Measurements from ENCODE around the gene FAM193B. TPM values are rescaled to one million over a fixed set of nuclear protein-coding genes. Genes with fewer than 3 reads are reported as not detected.
A peak's percentile ranks its signal among the peaks of the same experiment; 100 is the strongest.

Gene FAM193B
- total and polyA plus RNA-seq, 9 donors, result 36.8 to 65.0 (median 50.0) TPM

GRCh38 chr5:177598477-177598876 lies 44.1 kb upstream of the FAM193B start:
- H3K4me1 ChIP-seq (ENCODE audit: control insufficient read depth, insufficient read depth, low read length), result peaks cover 10% of the 10 kb centered on the region
- no peaks in the 10 kb centered on the region for H3K27me3 ChIP-seq (ENCODE audit: control insufficient read depth, insufficient read depth, low read length)
- WGBS (ENCODE audit: insufficient coverage), result no CpG with 5 or more reads among the region's 5 CpGs
- DNase-seq, result no peak
- H3K27ac ChIP-seq (ENCODE audit: low read length), result no peak overlapping the region
- peaks cover 33% of the 10 kb centered on the region for H3K36me3 ChIP-seq (ENCODE audit: control insufficient read depth, insufficient read depth, low read length)
- H3K4me3 ChIP-seq (ENCODE audit: low read length), result no peak overlapping the region
- no peaks in the 10 kb centered on the region for H3K9me3 ChIP-seq (replicated peaks; ENCODE audit: control insufficient read depth, low read depth, low read length)

DNA sequence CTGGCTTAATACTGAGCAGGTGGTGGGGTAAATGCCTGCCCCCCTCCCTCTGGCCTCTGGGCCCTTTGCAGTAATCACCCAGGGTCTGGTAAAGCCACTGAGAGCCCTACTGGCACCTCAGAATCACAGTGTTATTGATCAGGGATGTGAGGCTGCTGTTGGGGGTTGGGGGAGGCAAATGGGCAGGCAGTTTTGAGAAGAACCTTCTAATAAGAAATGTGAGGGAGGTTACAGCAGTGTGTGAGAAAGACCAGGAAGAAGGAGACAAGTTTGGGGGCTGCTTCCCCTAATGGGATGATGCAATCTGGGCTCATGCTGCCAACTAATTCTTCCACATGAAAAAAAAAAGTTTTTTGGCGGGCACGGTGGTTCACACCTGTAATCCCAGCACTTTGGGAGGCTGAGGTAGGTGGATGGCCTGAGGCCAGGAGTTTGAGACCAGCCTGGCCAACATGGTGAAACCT lies 42.4 kb upstream of the FAM193B start:
- peaks cover 37% of the 10 kb centered on the region for H3K36me3 ChIP-seq (ENCODE audit: control insufficient read depth, insufficient read depth, low read length)
- WGBS (ENCODE audit: insufficient coverage), result no CpG with 5 or more reads among the region's 2 CpGs
- no peaks in the 10 kb centered on the region for H3K27me3 ChIP-seq (ENCODE audit: control insufficient read depth, insufficient read depth, low read length)
- H3K27ac ChIP-seq (ENCODE audit: low read length), result no peak overlapping the region
- DNase-seq, result no peak
- H3K9me3 ChIP-seq (replicated peaks; ENCODE audit: control insufficient read depth, low read depth, low read length), result no peaks in the 10 kb centered on the region
- no peak overlapping the region for H3K4me3 ChIP-seq (ENCODE audit: low read length)
- H3K4me1 ChIP-seq (ENCODE audit: control insufficient read depth, insufficient read depth, low read length), result peaks cover 20% of the 10 kb centered on the region

- Histone ChIP-seq H3K27me3 (ENCODE audit: control insufficient read depth, insufficient read depth, low read length) (no peaks in the 10 kb centered on the region), H3K4me3 (ENCODE audit: low read length) (no peak overlapping the region), H3K9me3 (replicated peaks; ENCODE audit: control insufficient read depth, low read depth, low read length) (no peaks in the 10 kb centered on the region), H3K4me1 (ENCODE audit: control insufficient read depth, insufficient read depth, low read length) (peaks cover 21% of the 10 kb centered on the region), H3K27ac (ENCODE audit: low read length) (no peak overlapping the region), H3K36me3 (ENCODE audit: control insufficient read depth, insufficient read depth, low read length) (peaks cover 37% of the 10 kb centered on the region)
- 100% methylated on average over 1 of the region's 2 CpGs for WGBS (ENCODE audit: insufficient coverage)
- no peak for DNase-seq
Observed at GRCh38 chr5:177595991-177596774, 41.8 kb upstream of the FAM193B start.

- WGBS (ENCODE audit: insufficient coverage), result 100% methylated on average over 4 of the region's 8 CpGs
Observed at GRCh38 chr5:177595026-177595585, 40.7 kb upstream of the FAM193B start.

GRCh38 chr5:177594071-177594470 lies 39.7 kb upstream of the FAM193B start:
- Histone ChIP-seq H3K4me1 (ENCODE audit: control insufficient read depth, insufficient read depth, low read length) (peaks cover 14% of the 10 kb centered on the region), H3K4me3 (ENCODE audit: low read length) (no peak overlapping the region), H3K27ac (ENCODE audit: low read length) (no peak overlapping the region), H3K9me3 (replicated peaks; ENCODE audit: control insufficient read depth, low read depth, low read length) (no peaks in the 10 kb centered on the region), H3K27me3 (ENCODE audit: control insufficient read depth, insufficient read depth, low read length) (peaks cover 4% of the 10 kb centered on the region), H3K36me3 (ENCODE audit: control insufficient read depth, insufficient read depth, low read length) (peaks cover 37% of the 10 kb centered on the region)
- no peak for DNase-seq
- 92% methylated on average over 7 of the region's 8 CpGs for WGBS (ENCODE audit: insufficient coverage)

More at GRCh38 chr5:177595026-177595585, 40.7 kb upstream of the FAM193B start:
- Histone ChIP-seq H3K4me3 (ENCODE audit: low read length) (no peak overlapping the region), H3K27ac (ENCODE audit: low read length) (no peak overlapping the region), H3K9me3 (replicated peaks; ENCODE audit: control insufficient read depth, low read depth, low read length) (no peaks in the 10 kb centered on the region), H3K27me3 (ENCODE audit: control insufficient read depth, insufficient read depth, low read length) (no peaks in the 10 kb centered on the region), H3K4me1 (ENCODE audit: control insufficient read depth, insufficient read depth, low read length) (peaks cover 14% of the 10 kb centered on the region), H3K36me3 (ENCODE audit: control insufficient read depth, insufficient read depth, low read length) (peaks cover 37% of the 10 kb centered on the region)
- no peak for DNase-seq

DNA sequence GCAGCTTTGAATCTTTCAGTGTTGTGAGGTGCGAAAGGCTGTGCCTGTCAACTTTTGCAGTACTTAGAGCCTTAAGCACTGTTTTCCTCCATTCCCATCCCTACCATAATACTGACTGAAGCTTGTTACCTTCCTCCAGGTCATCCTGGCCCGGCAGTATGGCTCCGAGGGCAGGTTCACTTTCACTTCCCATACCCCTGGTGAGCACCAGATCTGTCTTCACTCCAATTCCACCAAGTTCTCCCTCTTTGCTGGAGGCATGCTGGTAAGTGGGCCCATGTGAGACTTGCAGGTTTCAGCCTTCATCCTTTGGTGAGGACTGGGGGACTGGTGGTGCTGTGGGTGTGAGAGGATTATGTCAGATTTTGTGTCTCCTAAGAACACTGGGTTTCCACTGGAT lies 39.1 kb upstream of the FAM193B start:
- H3K36me3 ChIP-seq (ENCODE audit: control insufficient read depth, insufficient read depth, low read length), result peaks cover 37% of the 10 kb centered on the region
- H3K4me3 ChIP-seq (ENCODE audit: low read length), result no peak overlapping the region
- H3K27me3 ChIP-seq (ENCODE audit: control insufficient read depth, insufficient read depth, low read length), result peaks cover 7% of the 10 kb centered on the region
- H3K9me3 ChIP-seq (replicated peaks; ENCODE audit: control insufficient read depth, low read depth, low read length), result no peaks in the 10 kb centered on the region
- no peak overlapping the region for H3K27ac ChIP-seq (ENCODE audit: low read length)
- 100% methylated on average over 1 of the region's 3 CpGs for WGBS (ENCODE audit: insufficient coverage)
- peaks cover 14% of the 10 kb centered on the region for H3K4me1 ChIP-seq (ENCODE audit: control insufficient read depth, insufficient read depth, low read length)
- no peak for DNase-seq

DNA sequence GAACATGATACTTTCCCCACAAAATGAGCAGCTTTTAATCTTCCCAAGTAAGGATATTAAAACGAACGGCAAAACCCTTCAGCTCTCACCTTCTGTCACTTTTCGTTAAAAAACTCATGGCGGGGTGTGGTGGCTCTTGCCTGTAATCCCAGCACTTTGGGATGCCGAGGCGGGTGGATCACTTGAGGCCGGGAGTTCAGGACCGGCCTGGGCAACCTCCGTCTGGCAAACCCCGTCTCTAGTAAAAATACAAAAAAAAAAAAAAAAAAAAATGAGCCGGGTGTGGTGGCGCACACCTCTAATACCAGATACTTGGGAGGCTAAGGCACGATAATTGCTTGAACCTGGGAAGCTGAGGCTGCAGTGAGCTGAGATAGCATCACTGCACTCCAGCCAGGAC lies 38.5 kb upstream of the FAM193B start:
- Histone ChIP-seq H3K4me3 (ENCODE audit: low read length) (peak overlapping the region; percentile 97), H3K27me3 (ENCODE audit: control insufficient read depth, insufficient read depth, low read length) (peaks cover 9% of the 10 kb centered on the region), H3K4me1 (ENCODE audit: control insufficient read depth, insufficient read depth, low read length) (peaks cover 14% of the 10 kb centered on the region), H3K9me3 (replicated peaks; ENCODE audit: control insufficient read depth, low read depth, low read length) (no peaks in the 10 kb centered on the region), H3K27ac (ENCODE audit: low read length) (no peak overlapping the region), H3K36me3 (ENCODE audit: control insufficient read depth, insufficient read depth, low read length) (peaks cover 37% of the 10 kb centered on the region)
- DNase-seq, result no peak
- WGBS (ENCODE audit: insufficient coverage), result 69% methylated on average over 4 of the region's 13 CpGs

- H3K27me3 ChIP-seq (ENCODE audit: control insufficient read depth, insufficient read depth, low read length), result peaks cover 12% of the 10 kb centered on the region
- H3K4me3 ChIP-seq (ENCODE audit: low read length), result peak within 1 kb of the TSS; percentile 97
- peaks cover 37% of the 10 kb centered on the region for H3K36me3 ChIP-seq (ENCODE audit: control insufficient read depth, insufficient read depth, low read length)
- WGBS (ENCODE audit: insufficient coverage), result under 1% methylated on average over 53 of the region's 71 CpGs
- DNase-seq, result peak; percentile 93
- peaks cover 14% of the 10 kb centered on the region for H3K4me1 ChIP-seq (ENCODE audit: control insufficient read depth, insufficient read depth, low read length)
- H3K27ac ChIP-seq (ENCODE audit: low read length), result peak within 1 kb of the TSS; percentile 92
- no peaks in the 10 kb centered on the region for H3K9me3 ChIP-seq (replicated peaks; ENCODE audit: control insufficient read depth, low read depth, low read length)
Observed at GRCh38 chr5:177592010-177592834, 37.9 kb upstream of the FAM193B start, which contains the start of gene TMED9. Gene TMED9 (plus strand): TSS chr5:177592203. CDS start chr5:177592215, 12 bp downstream.

DNA sequence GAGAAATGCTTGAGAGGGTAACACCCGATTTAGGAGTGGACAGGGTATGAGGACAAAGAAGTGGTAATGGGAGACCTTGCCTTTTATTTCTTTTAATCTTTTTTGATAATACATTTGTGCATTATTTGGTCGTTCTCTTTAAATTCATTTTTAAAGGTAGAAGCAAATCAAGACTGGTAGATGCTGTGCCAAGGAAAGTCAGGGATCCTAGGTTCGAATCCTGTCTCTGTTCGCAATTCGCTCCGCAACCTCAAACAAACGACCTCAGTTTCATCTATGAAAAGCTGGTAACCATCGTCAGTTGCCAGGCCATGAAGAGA lies 37.3 kb upstream of the FAM193B start:
- WGBS (ENCODE audit: insufficient coverage), result no CpG with 5 or more reads among the region's 8 CpGs
- Histone ChIP-seq H3K9me3 (replicated peaks; ENCODE audit: control insufficient read depth, low read depth, low read length) (no peaks in the 10 kb centered on the region), H3K36me3 (ENCODE audit: control insufficient read depth, insufficient read depth, low read length) (peaks cover 35% of the 10 kb centered on the region), H3K27me3 (ENCODE audit: control insufficient read depth, insufficient read depth, low read length) (peaks cover 12% of the 10 kb centered on the region), H3K4me1 (ENCODE audit: control insufficient read depth, insufficient read depth, low read length) (peaks cover 14% of the 10 kb centered on the region), H3K27ac (ENCODE audit: low read length) (peak overlapping the region; percentile 38), H3K4me3 (ENCODE audit: low read length) (peak overlapping the region; percentile 97)
- DNase-seq, result no peak

- peaks cover 23% of the 10 kb centered on the region for H3K36me3 ChIP-seq (ENCODE audit: control insufficient read depth, insufficient read depth, low read length)
- no peaks in the 10 kb centered on the region for H3K9me3 ChIP-seq (replicated peaks; ENCODE audit: control insufficient read depth, low read depth, low read length)
- DNase-seq, result no peak
- H3K4me3 ChIP-seq (ENCODE audit: low read length), result no peak overlapping the region
- no peak overlapping the region for H3K27ac ChIP-seq (ENCODE audit: low read length)
- H3K4me1 ChIP-seq (ENCODE audit: control insufficient read depth, insufficient read depth, low read length), result peaks cover 14% of the 10 kb centered on the region
- 80% methylated on average over 1 of the region's 1 CpG for WGBS (ENCODE audit: insufficient coverage)
- peaks cover 12% of the 10 kb centered on the region for H3K27me3 ChIP-seq (ENCODE audit: control insufficient read depth, insufficient read depth, low read length)
Observed at GRCh38 chr5:177590406-177590805, 36.0 kb upstream of the FAM193B start.

All from muscle of leg (tissue), 11 donors.